K562 (cell line): ENCODE results near the gene KRI1. TPM values are rescaled to one million over a fixed set of nuclear protein-coding genes. Genes with fewer than 3 reads are reported as not detected.
A peak's percentile ranks its signal among the peaks of the same experiment; 100 is the strongest.

Experiments
- ATAC-seq: fragments of 200-7000 bp; cut with Tn5 transposase; 3 replicates; pipeline ENCODE4 v1.9.1; 2020; ENCODE audit warnings: moderate library complexity
- BruUV-seq: library from RNA; stranded (reverse); fragments of 400-500 nt; replicated peaks from 2 replicates; lab custom pipeline; 2021; lab: Mats Ljungman, UMichigan
- CTCF ChIA-PET: fragments of 300-600 bp; formaldehyde crosslinking; extraction: SDS; loops from one replicate; lab custom pipeline; 2021; ENCODE audit warnings: low intra/inter-chr PET ratio; lab: Yijun Ruan, JAX
- POLR2A ChIA-PET: fragments of 300-600, 350-650 bp; sonication (Branson Sonifier 250); formaldehyde crosslinking; extraction: SDS; loops from one replicate; lab custom pipeline; 2021; ENCODE audit warnings: antibody characterized with exemption, inconsistent platforms; lab: Yijun Ruan, JAX
- DNase-seq, 4 experiments: peaks; one replicate each; pipeline versions ENCODE4 v3.0.0 to v3.0.0-alpha.2; 2011 to 2018; ENCODE audit warnings: low spot score in 3 of 4, mixed read lengths in 3 of 4; ENCODE audit errors: extremely low read depth in 1 of 4
- FAIRE-seq: peaks from 2 replicates; lab custom pipeline; 2011; peaks lifted over from hg19 to GRCh38; lab: Jason Lieb, UNC
- H2AFZ ChIP-seq: 2 replicates; pipeline ENCODE4 v1.6.0; 2011; ENCODE audit warnings: low read depth, low read length, control low read depth, inconsistent platforms
- H3K27ac ChIP-seq: fragments of 200-600 bp; 3 replicates; pipeline ENCODE4 v1.8.0; 2011; ENCODE audit warnings: low read depth, mild to moderate bottlenecking, control low read depth, inconsistent platforms, low read length, moderate library complexity, mixed read lengths; ENCODE audit errors: extremely low read depth
- H3K27me3 ChIP-seq, 2 experiments: fragments of 300-600 bp in 1 of 2; 2 replicates in 1 of 2; 3 replicates in 1 of 2; pipeline versions ENCODE4 v1.6.0 to v1.8.0; 2011; ENCODE audit warnings: inconsistent platforms in 2 of 2, low read length in 2 of 2, mild to moderate bottlenecking in 1 of 2, mixed read lengths in 1 of 2, moderate library complexity in 1 of 2; ENCODE audit not compliant: control insufficient read depth in 2 of 2, insufficient read depth in 2 of 2
- H3K36me3 ChIP-seq: fragments of 300-600 bp; 3 replicates; pipeline ENCODE4 v1.8.0; 2011; ENCODE audit warnings: mild to moderate bottlenecking, low read length, inconsistent platforms; ENCODE audit not compliant: control insufficient read depth, insufficient read depth
- H3K4me1 ChIP-seq, 2 experiments: fragments of 200-600 bp in 1 of 2; replicated peaks in 1 of 2; 2 replicates in 1 of 2; 3 replicates in 1 of 2; pipeline versions ENCODE4 v1.5.1 to v1.8.0; 2011; ENCODE audit warnings: inconsistent platforms in 2 of 2, low read length in 2 of 2, mild to moderate bottlenecking in 1 of 2, mixed read lengths in 1 of 2, moderate library complexity in 1 of 2; ENCODE audit not compliant: control insufficient read depth in 2 of 2, insufficient read depth in 2 of 2
- H3K4me2 ChIP-seq: 2 replicates; pipeline ENCODE4 v1.6.1; 2011; ENCODE audit warnings: low read length, control low read depth, inconsistent platforms, mixed read lengths; ENCODE audit not compliant: insufficient read depth
- H3K4me3 ChIP-seq: fragments of 200-600 bp; sonication (generic), shearing (Covaris generic); 2 replicates; pipeline ENCODE4 v1.5.1; 2016; ENCODE audit warnings: control low read depth, inconsistent platforms
- H3K79me2 ChIP-seq: fragments of 200-600 bp; 3 replicates; pipeline ENCODE4 v1.8.0; 2011; ENCODE audit warnings: low read length, inconsistent platforms; ENCODE audit not compliant: control insufficient read depth, insufficient read depth
- H3K9ac ChIP-seq, 2 experiments: 2 replicates each; pipeline versions ENCODE4 v1.6.0 to v1.6.1; 2011; ENCODE audit warnings: low read depth in 2 of 2, low read length in 2 of 2, control low read depth in 1 of 2, inconsistent platforms in 1 of 2, mild to moderate bottlenecking in 1 of 2, mixed read lengths in 1 of 2; ENCODE audit not compliant: insufficient read depth in 1 of 2
- H3K9me1 ChIP-seq: one replicate; pipeline ENCODE4 v1.6.0; 2011; ENCODE audit warnings: inconsistent platforms, mild to moderate bottlenecking, low read length, moderate library complexity; ENCODE audit not compliant: control insufficient read depth, insufficient read depth
- H3K9me3 ChIP-seq: replicated peaks from 2 replicates; pipeline ENCODE4 v1.5.1; 2011; ENCODE audit warnings: low read depth, low read length, inconsistent platforms; ENCODE audit not compliant: control insufficient read depth, insufficient read depth
- H4K20me1 ChIP-seq: replicated peaks from 2 replicates; pipeline ENCODE4 v1.6.1; 2011; ENCODE audit warnings: low read length, inconsistent platforms, mixed read lengths; ENCODE audit not compliant: control insufficient read depth, insufficient read depth
- BCOR ChIP-seq: fragments of 450-650 bp; IDR thresholded peaks from 2 replicates; pipeline ENCODE4 v1.6.1; 2016
- FOXA1 ChIP-seq: fragments of 450-650 bp; IDR thresholded peaks from 2 replicates; pipeline ENCODE4 v1.6.1; 2016; ENCODE audit warnings: mild to moderate bottlenecking, borderline replicate concordance
- FOXP1 ChIP-seq: sonication (generic); formaldehyde crosslinking; IDR thresholded peaks from 2 replicates; pipeline ENCODE4 v1.8.0; 2022; ENCODE audit warnings: mild to moderate bottlenecking, missing genetic modification reagents
- MCM2 ChIP-seq: fragments of 450-650 bp; IDR thresholded peaks from 2 replicates; pipeline ENCODE4 v1.6.1; 2017; ENCODE audit warnings: low read depth, mild to moderate bottlenecking
- MYNN ChIP-seq, 2 experiments: sonication (generic); formaldehyde crosslinking in 1 of 2; IDR thresholded peaks; 2 replicates each; pipeline versions ENCODE4 v1.5.0 to v1.6.1; 2016 to 2020; ENCODE audit warnings: antibody characterized with exemption in 1 of 2, missing genetic modification reagents in 1 of 2
- RBM25 ChIP-seq: fragments of 200-400 bp; formaldehyde crosslinking; IDR thresholded peaks from 2 replicates; pipeline ENCODE4 v1.6.1; 2018; ENCODE audit warnings: low read length, low read depth, moderate library complexity; ENCODE audit not compliant: severe bottlenecking
- RNF2 ChIP-seq: sonication (generic); IDR thresholded peaks from 2 replicates; pipeline ENCODE4 v1.6.1; 2016
- SNRNP70 ChIP-seq: fragments of 200-400 bp; formaldehyde crosslinking; optimal IDR thresholded peaks from 2 replicates; pipeline ENCODE3; 2017; ENCODE audit warnings: low read depth, low read length
- TBL1XR1 ChIP-seq, 2 experiments: IDR thresholded peaks; 2 replicates each; pipeline ENCODE4 v1.6.1; 2012; ENCODE audit warnings: improper control_type of control experiment in 2 of 2, low read length in 2 of 2, mild to moderate bottlenecking in 1 of 2
- TRIM24 ChIP-seq, 2 experiments: fragments of 450-650 bp; IDR thresholded peaks; 2 replicates each; pipeline ENCODE4 v1.6.1; 2016
- TRIM28 ChIP-seq: fragments of 450-650 bp; IDR thresholded peaks from 2 replicates; pipeline ENCODE4 v1.6.1; 2017
- U2AF1 ChIP-seq: fragments of 200-400 bp; formaldehyde crosslinking; optimal IDR thresholded peaks from 2 replicates; pipeline ENCODE3; 2017; ENCODE audit warnings: mild to moderate bottlenecking, low read depth, low read length, moderate library complexity
- ZNF12 ChIP-seq: sonication (generic); formaldehyde crosslinking; IDR thresholded peaks from 2 replicates; pipeline ENCODE4 v1.4.0; 2020; ENCODE audit warnings: mild to moderate bottlenecking, missing genetic modification reagents
- ZNF239 ChIP-seq: fragments of 250-450 bp; sonication (Bioruptor Pico); IDR thresholded peaks from 2 replicates; pipeline ENCODE4 v1.4.0; 2020; ENCODE audit warnings: mild to moderate bottlenecking
- WGBS: fragments of 100-300 bp; shearing (Covaris generic); methylation state at CpG from one replicate; pipeline ENCODE4 v1.1.6; 2016; ENCODE audit warnings: low coverage, mixed read lengths; ENCODE audit not compliant: insufficient coverage; ENCODE audit errors: missing lambda C conversion rate; 5-methylcytosine and 5-hydroxymethylcytosine counted together
- in situ Hi-C: fragments of 300-500 bp; cut with MboI; formaldehyde crosslinking; loops from 4 replicates; pipeline ENCODE4 v1.15.0; 2018; ENCODE audit warnings: inconsistent platforms, mixed read lengths
- intact Hi-C: fragments of 100-400 bp; cut with micrococcal nuclease; formaldehyde crosslinking; loops from 2 replicates; pipeline ENCODE4 v1.14.2; 2022
- polyA plus RNA-seq, 8 experiments: library from polyadenylated mRNA; depleted of rRNA in 4 of 8; stranded (reverse) in 5 of 8; unstranded in 3 of 8; fragments of >200 nt; fragmentation: Nextera tagmentation in 2 of 8; fragmentation: Illumina TruSeq in 1 of 8; extraction: Ambion mirVana in 2 of 8; extraction: Trizol in 1 of 8; gene quantifications; 2 replicates each; pipeline versions ENCODE4 v1.2.1 to v1.2.3, GENCODE V29; 2011 to 2014; ENCODE audit warnings: inconsistent platforms in 1 of 8, missing spikeins in 1 of 8
- total RNA-seq, 7 experiments: library from RNA; depleted of rRNA in 6 of 7; stranded (reverse); fragments of >200 nt in 6 of 7; fragmentation: Illumina TruSeq in 2 of 7; extraction: Trizol in 2 of 7; gene quantifications; 2 replicates each; pipeline versions ENCODE4 v1.2.1 to v1.2.3, GENCODE V29; 2011 to 2021; ENCODE audit warnings: low replicate concordance in 1 of 7
- TF ChIP-seq, protein P1 (sequence below): fragments of 250-450 bp; sonication (Bioruptor Pico); IDR thresholded peaks from 2 replicates; pipeline ENCODE4 v1.5.0; 2021
- TF ChIP-seq, protein P2 (sequence below): fragments of 250-450 bp; sonication (Bioruptor Pico); IDR thresholded peaks from 2 replicates; pipeline ENCODE4 v1.5.0; 2021; ENCODE audit warnings: mild to moderate bottlenecking, borderline replicate concordance
- TF ChIP-seq, protein P3 (sequence below), 2 experiments: IDR thresholded peaks; 2 replicates each; pipeline ENCODE4 v1.6.1; 2012; ENCODE audit warnings: improper control_type of control experiment in 2 of 2, low read depth in 2 of 2, low read length in 2 of 2, borderline replicate concordance in 1 of 2

Gene KRI1
- total and polyA plus RNA-seq, 9 of the 15 experiments (the other 6 are each of a cell fraction or from before 2014, with no cell fraction given) = 1.1 to 50.7 (median 24.7) TPM

GRCh38 chr19:10532457-10532856 is 33.4 kb downstream of the KRI1 start:
- FAIRE-seq (peak; percentile 6), ATAC-seq (no peak), DNase-seq (no peak)
- 13% methylated on average over 1 of the region's 1 CpG for WGBS
- no peak for TF ChIP-seq FOXP1
- no peak for TF ChIP-seq SNRNP70
- TF ChIP-seq RNF2 = no peak
- TF ChIP-seq, protein P1, sequence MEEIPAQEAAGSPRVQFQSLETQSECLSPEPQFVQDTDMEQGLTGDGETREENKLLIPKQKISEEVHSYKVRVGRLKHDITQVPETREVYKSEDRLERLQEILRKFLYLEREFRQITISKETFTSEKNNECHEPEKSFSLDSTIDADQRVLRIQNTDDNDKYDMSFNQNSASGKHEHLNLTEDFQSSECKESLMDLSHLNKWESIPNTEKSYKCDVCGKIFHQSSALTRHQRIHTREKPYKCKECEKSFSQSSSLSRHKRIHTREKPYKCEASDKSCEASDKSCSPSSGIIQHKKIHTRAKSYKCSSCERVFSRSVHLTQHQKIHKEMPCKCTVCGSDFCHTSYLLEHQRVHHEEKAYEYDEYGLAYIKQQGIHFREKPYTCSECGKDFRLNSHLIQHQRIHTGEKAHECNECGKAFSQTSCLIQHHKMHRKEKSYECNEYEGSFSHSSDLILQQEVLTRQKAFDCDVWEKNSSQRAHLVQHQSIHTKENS (CRISPR knock-in tag) = no peak
- peak; percentile 60; the same call in 1 of the 2 replicates for TF ChIP-seq TRIM28
- TF ChIP-seq FOXA1 = no peak
- TF ChIP-seq MYNN (IDR thresholded peaks at IDR 0.05) = no peak
- TF ChIP-seq MYNN (CRISPR knock-in tag; IDR thresholded peaks at IDR 0.05) = no peak
- TF ChIP-seq MCM2 = no peak
- TF ChIP-seq RBM25 = peak; percentile 69
- TF ChIP-seq, protein P2, sequence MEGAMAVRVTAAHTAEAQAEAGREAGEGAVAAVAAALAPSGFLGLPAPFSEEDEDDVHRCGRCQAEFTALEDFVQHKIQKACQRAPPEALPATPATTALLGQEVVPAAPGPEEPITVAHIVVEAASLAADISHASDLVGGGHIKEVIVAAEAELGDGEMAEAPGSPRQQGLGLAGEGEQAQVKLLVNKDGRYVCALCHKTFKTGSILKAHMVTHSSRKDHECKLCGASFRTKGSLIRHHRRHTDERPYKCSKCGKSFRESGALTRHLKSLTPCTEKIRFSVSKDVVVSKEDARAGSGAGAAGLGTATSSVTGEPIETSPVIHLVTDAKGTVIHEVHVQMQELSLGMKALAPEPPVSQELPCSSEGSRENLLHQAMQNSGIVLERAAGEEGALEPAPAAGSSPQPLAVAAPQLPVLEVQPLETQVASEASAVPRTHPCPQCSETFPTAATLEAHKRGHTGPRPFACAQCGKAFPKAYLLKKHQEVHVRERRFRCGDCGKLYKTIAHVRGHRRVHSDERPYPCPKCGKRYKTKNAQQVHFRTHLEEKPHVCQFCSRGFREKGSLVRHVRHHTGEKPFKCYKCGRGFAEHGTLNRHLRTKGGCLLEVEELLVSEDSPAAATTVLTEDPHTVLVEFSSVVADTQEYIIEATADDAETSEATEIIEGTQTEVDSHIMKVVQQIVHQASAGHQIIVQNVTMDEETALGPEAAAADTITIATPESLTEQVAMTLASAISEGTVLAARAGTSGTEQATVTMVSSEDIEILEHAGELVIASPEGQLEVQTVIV (CRISPR knock-in tag) = no peak
- no peak for TF ChIP-seq TBL1XR1 (IDR thresholded peaks at IDR 0.05; ENCODE audit: low read length in 2 of 2)
- 0 out of 4 replicates have a peak, but pooled peaks of 1 of the 2 experiments have one; percentile 25 for TF ChIP-seq TRIM24 (IDR thresholded peaks at IDR 0.05)
- TF ChIP-seq ZNF12 (CRISPR knock-in tag) = peak; percentile 99
- TF ChIP-seq, protein P3, sequence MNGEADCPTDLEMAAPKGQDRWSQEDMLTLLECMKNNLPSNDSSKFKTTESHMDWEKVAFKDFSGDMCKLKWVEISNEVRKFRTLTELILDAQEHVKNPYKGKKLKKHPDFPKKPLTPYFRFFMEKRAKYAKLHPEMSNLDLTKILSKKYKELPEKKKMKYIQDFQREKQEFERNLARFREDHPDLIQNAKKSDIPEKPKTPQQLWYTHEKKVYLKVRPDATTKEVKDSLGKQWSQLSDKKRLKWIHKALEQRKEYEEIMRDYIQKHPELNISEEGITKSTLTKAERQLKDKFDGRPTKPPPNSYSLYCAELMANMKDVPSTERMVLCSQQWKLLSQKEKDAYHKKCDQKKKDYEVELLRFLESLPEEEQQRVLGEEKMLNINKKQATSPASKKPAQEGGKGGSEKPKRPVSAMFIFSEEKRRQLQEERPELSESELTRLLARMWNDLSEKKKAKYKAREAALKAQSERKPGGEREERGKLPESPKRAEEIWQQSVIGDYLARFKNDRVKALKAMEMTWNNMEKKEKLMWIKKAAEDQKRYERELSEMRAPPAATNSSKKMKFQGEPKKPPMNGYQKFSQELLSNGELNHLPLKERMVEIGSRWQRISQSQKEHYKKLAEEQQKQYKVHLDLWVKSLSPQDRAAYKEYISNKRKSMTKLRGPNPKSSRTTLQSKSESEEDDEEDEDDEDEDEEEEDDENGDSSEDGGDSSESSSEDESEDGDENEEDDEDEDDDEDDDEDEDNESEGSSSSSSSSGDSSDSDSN (IDR thresholded peaks at IDR 0.05; ENCODE audit: borderline replicate concordance in 1 of 2, low read depth in 2 of 2, low read length in 2 of 2) = no peak
- TF ChIP-seq ZNF239 = no peak
- TF ChIP-seq U2AF1 = no peak
- peak; percentile 46; the same call in 1 of the 2 replicates for TF ChIP-seq BCOR
- ChIA-PET POLR2A (interaction anchor here (2.6 kb wide), 1 partner anchor 10 kb away, joined by 10 read pairs; no protein-coding TSS in a partner anchor), CTCF (no interaction called here)
- H2AFZ ChIP-seq = no peak overlapping the region
- peaks cover 0 to 6% of the 10 kb centered on the region in 2 experiments; a peak in 2 of 5 replicates for H3K4me1 ChIP-seq
- H3K79me2 ChIP-seq = no peaks in the 10 kb centered on the region
- no peak overlapping the region for H3K27ac ChIP-seq
- H4K20me1 ChIP-seq = no peaks in the 10 kb centered on the region
- no peak overlapping the region for H3K9ac ChIP-seq
- no peaks in the 10 kb centered on the region for H3K27me3 ChIP-seq
- in situ Hi-C loops = no loop called here
- no peaks in the 10 kb centered on the region for H3K9me1 ChIP-seq
- H3K9me3 ChIP-seq = no peaks in the 10 kb centered on the region
- no TSS peak for BruUV-seq
- no peak overlapping the region for H3K4me3 ChIP-seq
- no peaks in the 10 kb centered on the region for H3K36me3 ChIP-seq
- no peak overlapping the region for H3K4me2 ChIP-seq
- intact Hi-C loops = no loop called here
